Fibroblast of lung (primary cell): ENCODE data around the gene SLC25A52. TPM values are rescaled to one million over a fixed set of nuclear protein-coding genes. Genes with fewer than 3 reads are reported as not detected.
A peak's percentile ranks its signal among the peaks of the same experiment; 100 is the strongest.

Source experiments
- DNase-seq, 2 donors: peaks; one replicate each; pipeline versions ENCODE4 v3.0.0 to v3.0.0-alpha.2; 2010; ENCODE audit warnings: low read depth in 2 of 2
- H2AFZ ChIP-seq: 2 replicates; pipeline ENCODE4 v1.5.1; 2012; ENCODE audit warnings: low read length, control low read depth, inconsistent platforms
- H3K27ac ChIP-seq: 2 replicates; pipeline ENCODE4 v1.5.1; 2011; ENCODE audit warnings: low read length, control low read depth; ENCODE audit not compliant: insufficient read depth
- H3K27me3 ChIP-seq: 2 replicates; pipeline ENCODE4 v1.5.1; 2011; ENCODE audit warnings: mild to moderate bottlenecking, low read length; ENCODE audit not compliant: control insufficient read depth, insufficient read depth
- H3K36me3 ChIP-seq: 2 replicates; pipeline ENCODE4 v1.5.1; 2011; ENCODE audit warnings: low read length; ENCODE audit not compliant: control insufficient read depth, insufficient read depth
- H3K4me1 ChIP-seq: 2 replicates; pipeline ENCODE4 v1.5.1; 2011; ENCODE audit warnings: low read length; ENCODE audit not compliant: control insufficient read depth, insufficient read depth; ENCODE audit errors: extremely low read depth
- H3K4me2 ChIP-seq: 2 replicates; pipeline ENCODE4 v1.5.1; 2011; ENCODE audit warnings: low read length, control low read depth; ENCODE audit not compliant: insufficient read depth; ENCODE audit errors: extremely low read depth
- H3K4me3 ChIP-seq, 4 experiments: fragments of 200-600 bp in 1 of 4; sonication (generic) in 1 of 4; replicated peaks in 1 of 4; 2 replicates each; pipeline ENCODE4 v1.5.1; 2011 to 2016; ENCODE audit warnings: low read length in 4 of 4, low read depth in 3 of 4, mild to moderate bottlenecking in 3 of 4, control low read depth in 2 of 4, inconsistent platforms in 1 of 4, mixed read lengths in 1 of 4; ENCODE audit not compliant: insufficient read depth in 1 of 4; ENCODE audit errors: control extremely low read depth in 1 of 4
- H3K79me2 ChIP-seq: 2 replicates; pipeline ENCODE4 v1.5.1; 2012; ENCODE audit warnings: mild to moderate bottlenecking, low read length, inconsistent platforms; ENCODE audit not compliant: control insufficient read depth, insufficient read depth
- H3K9ac ChIP-seq: 2 replicates; pipeline ENCODE4 v1.5.1; 2011; ENCODE audit warnings: mild to moderate bottlenecking, low read length, control low read depth; ENCODE audit not compliant: insufficient read depth
- H3K9me3 ChIP-seq: 2 replicates; pipeline ENCODE4 v1.5.1; 2012; ENCODE audit warnings: low read depth, low read length; ENCODE audit not compliant: control insufficient read depth, insufficient read depth
- H4K20me1 ChIP-seq: 2 replicates; pipeline ENCODE4 v1.5.1; 2011; ENCODE audit warnings: low read length; ENCODE audit not compliant: control insufficient read depth, insufficient read depth; ENCODE audit errors: extremely low read depth
- CTCF ChIP-seq, 2 donors: IDR thresholded peaks in 1 of 2; conservative IDR thresholded peaks in 1 of 2; 1 replicate in 1 of 2; 2 replicates in 1 of 2; pipeline ENCODE4 v1.5.1; 2011 to 2012; ENCODE audit warnings: low read length in 2 of 2, control low read depth in 1 of 2, inconsistent platforms in 1 of 2, low read depth in 1 of 2, mild to moderate bottlenecking in 1 of 2
- EZH2 ChIP-seq: IDR thresholded peaks from 2 replicates; pipeline ENCODE4 v1.5.1; 2012; ENCODE audit warnings: low read length, control low read depth, mild to moderate bottlenecking; ENCODE audit errors: missing control alignments
- polyA plus RNA-seq, 2 donors: library from polyadenylated mRNA; depleted of rRNA in 1 of 2; stranded (reverse) in 1 of 2; unstranded in 1 of 2; fragments of >200 nt; gene quantifications; 2 replicates each; pipeline ENCODE4 v1.2.1, GENCODE V29; 2011 to 2012; ENCODE audit warnings: missing spikeins in 1 of 2
- total RNA-seq: library from RNA; depleted of rRNA; stranded (reverse); fragments of >200 nt; gene quantifications from 2 replicates; pipeline ENCODE4 v1.2.1, GENCODE V29; 2014

SLC25A52 gene
- total and polyA plus RNA-seq, 2 donors (not counting 1 experiment from before 2014, with no cell fraction given): 0.06 TPM; not detected in 1

GRCh38 chr18:31722369-31722957 lies 38.2 kb downstream of the SLC25A52 start:
- TF ChIP-seq EZH2 (no peak), CTCF (conservative IDR thresholded peaks at IDR 0.05 in 1 of 2, IDR thresholded peaks at IDR 0.05 in 1 of 2; ENCODE audit: low read depth in 1 of 2, low read length in 2 of 2) (peak; percentile 93 to 96)
- no peaks in the 10 kb centered on the region for H3K4me1 ChIP-seq
- H3K36me3 ChIP-seq: no peaks in the 10 kb centered on the region
- no peak overlapping the region for H3K4me2 ChIP-seq
- peak; percentile 54 to 80 for DNase-seq
- H2AFZ ChIP-seq: no peak overlapping the region
- H3K79me2 ChIP-seq: no peaks in the 10 kb centered on the region
- no peak overlapping the region for H3K4me3 ChIP-seq
- no peaks in the 10 kb centered on the region for H3K9me3 ChIP-seq
- H3K9ac ChIP-seq: no peak overlapping the region
- H4K20me1 ChIP-seq: no peaks in the 10 kb centered on the region
- H3K27ac ChIP-seq: no peak overlapping the region
- peaks cover 8% of the 10 kb centered on the region for H3K27me3 ChIP-seq

GRCh38 chr18:31721601-31722000 lies 39.1 kb downstream of the SLC25A52 start:
- Histone ChIP-seq H3K4me2 (no peak overlapping the region), H2AFZ (no peak overlapping the region), H3K27ac (no peak overlapping the region), H3K36me3 (no peaks in the 10 kb centered on the region), H4K20me1 (no peaks in the 10 kb centered on the region), H3K9me3 (no peaks in the 10 kb centered on the region), H3K27me3 (peaks cover 8% of the 10 kb centered on the region), H3K4me1 (no peaks in the 10 kb centered on the region), H3K4me3 (no peak overlapping the region), H3K9ac (no peak overlapping the region), H3K79me2 (no peaks in the 10 kb centered on the region)
- peak; percentile 3 to 8 for DNase-seq
- no peak for TF ChIP-seq CTCF (conservative IDR thresholded peaks at IDR 0.05 in 1 of 2, IDR thresholded peaks at IDR 0.05 in 1 of 2; ENCODE audit: low read depth in 1 of 2, low read length in 2 of 2)
- no peak for TF ChIP-seq EZH2

- Histone ChIP-seq H3K36me3 (no peaks in the 10 kb centered on the region), H3K4me3 (no peak overlapping the region), H3K79me2 (no peaks in the 10 kb centered on the region), H3K9ac (no peak overlapping the region), H3K27ac (no peak overlapping the region), H4K20me1 (no peaks in the 10 kb centered on the region), H3K4me1 (no peaks in the 10 kb centered on the region), H2AFZ (no peak overlapping the region), H3K4me2 (no peak overlapping the region), H3K27me3 (peaks cover 8% of the 10 kb centered on the region), H3K9me3 (no peaks in the 10 kb centered on the region)
- TF ChIP-seq CTCF (conservative IDR thresholded peaks at IDR 0.05 in 1 of 2, IDR thresholded peaks at IDR 0.05 in 1 of 2; ENCODE audit: low read depth in 1 of 2, low read length in 2 of 2): no peak
- no peak for TF ChIP-seq EZH2
- DNase-seq: peak in 1 of 2 donors; percentile 40
Measured at GRCh38 chr18:31720867-31721266, 39.8 kb downstream of the SLC25A52 start.
